H9 (cell line): Measurements from ENCODE around the gene MYO7B. TPM values are rescaled to one million over a fixed set of nuclear protein-coding genes. Genes with fewer than 3 reads are reported as not detected.

Experiments used
- DNase-seq: peaks from one replicate; pipeline ENCODE4 v3.0.0-alpha.2; 2017
- H2AFZ ChIP-seq: one replicate; pipeline ENCODE4 v1.6.1; 2013; ENCODE audit warnings: mild to moderate bottlenecking, low read length, control low read depth, moderate library complexity
- H2AK5ac ChIP-seq: 2 replicates; pipeline ENCODE4 v1.6.1; 2013; ENCODE audit warnings: low read length, control low read depth, mixed read lengths; ENCODE audit not compliant: insufficient read length
- H2BK120ac ChIP-seq: one replicate; pipeline ENCODE4 v1.6.1; 2013; ENCODE audit warnings: low read depth, mild to moderate bottlenecking, low read length, control low read depth, inconsistent platforms; ENCODE audit not compliant: poor library complexity, severe bottlenecking
- H2BK12ac ChIP-seq: 2 replicates; pipeline ENCODE4 v1.6.1; 2013; ENCODE audit warnings: low read length, control low read depth, mixed read lengths, low read depth; ENCODE audit not compliant: insufficient read length
- H2BK15ac ChIP-seq: 2 replicates; pipeline ENCODE4 v1.6.1; 2013; ENCODE audit warnings: low read depth, low read length, control low read depth
- H2BK20ac ChIP-seq: one replicate; pipeline ENCODE4 v1.6.1; 2013; ENCODE audit warnings: low read depth, mild to moderate bottlenecking, low read length, control low read depth, inconsistent platforms; ENCODE audit not compliant: poor library complexity, severe bottlenecking
- H2BK5ac ChIP-seq: 2 replicates; pipeline ENCODE4 v1.6.1; 2013; ENCODE audit warnings: low read length, control low read depth, mixed read lengths; ENCODE audit not compliant: insufficient read length
- H3K14ac ChIP-seq: 2 replicates; pipeline ENCODE4 v1.6.1; 2013; ENCODE audit warnings: low read length, control low read depth; ENCODE audit not compliant: insufficient read depth
- H3K18ac ChIP-seq: 2 replicates; pipeline ENCODE4 v1.6.1; 2013; ENCODE audit warnings: low read depth, mild to moderate bottlenecking, mixed read lengths, low read length, control low read depth; ENCODE audit not compliant: insufficient read length
- H3K23ac ChIP-seq: 2 replicates; pipeline ENCODE4 v1.6.1; 2013; ENCODE audit warnings: low read length, control low read depth, mixed read lengths, low read depth; ENCODE audit not compliant: insufficient read length
- H3K23me2 ChIP-seq: 2 replicates; pipeline ENCODE4 v1.6.1; 2013; ENCODE audit warnings: low read depth, mild to moderate bottlenecking, mixed read lengths, low read length, control low read depth; ENCODE audit not compliant: insufficient read length, poor library complexity, severe bottlenecking
- H3K27ac ChIP-seq: 2 replicates; pipeline ENCODE4 v1.5.1; 2013; ENCODE audit warnings: low read length, control low read depth, mixed read lengths, low read depth; ENCODE audit not compliant: insufficient read length
- H3K27me3 ChIP-seq: 2 replicates; pipeline ENCODE4 v1.6.1; 2013; ENCODE audit warnings: low read length, control low read depth, inconsistent platforms; ENCODE audit not compliant: insufficient read depth
- H3K4ac ChIP-seq: 2 replicates; pipeline ENCODE4 v1.6.1; 2013; ENCODE audit warnings: low read depth, mild to moderate bottlenecking, control low read depth, inconsistent platforms, low read length, moderate library complexity
- H3K4me1 ChIP-seq: 2 replicates; pipeline ENCODE4 v1.6.1; 2013; ENCODE audit warnings: low read length, control low read depth, inconsistent platforms; ENCODE audit not compliant: insufficient read depth
- H3K4me2 ChIP-seq: 2 replicates; pipeline ENCODE4 v1.6.1; 2013; ENCODE audit warnings: low read length, control low read depth, mixed read lengths; ENCODE audit not compliant: insufficient read length, insufficient read depth
- H3K56ac ChIP-seq: 2 replicates; pipeline ENCODE4 v1.6.1; 2013; ENCODE audit warnings: low read depth, mild to moderate bottlenecking, mixed read lengths, low read length, control low read depth; ENCODE audit not compliant: insufficient read length
- H3K79me1 ChIP-seq: 2 replicates; pipeline ENCODE4 v1.6.1; 2013; ENCODE audit warnings: low read depth, mild to moderate bottlenecking, moderate library complexity, low read length, control low read depth, inconsistent platforms; ENCODE audit not compliant: insufficient read depth, poor library complexity, severe bottlenecking
- H3K79me2 ChIP-seq: 2 replicates; pipeline ENCODE4 v1.6.1; 2013; ENCODE audit warnings: low read length, control low read depth, inconsistent platforms; ENCODE audit not compliant: insufficient read depth
- H3K9ac ChIP-seq: 2 replicates; pipeline ENCODE4 v1.6.1; 2013; ENCODE audit warnings: low read length, control low read depth, mixed read lengths; ENCODE audit not compliant: insufficient read length; ENCODE audit errors: extremely low read depth
- H3K9me3 ChIP-seq: one replicate; pipeline ENCODE4 v1.6.1; 2013; ENCODE audit warnings: low read depth, low read length, inconsistent platforms; ENCODE audit not compliant: control insufficient read depth
- H3T11ph ChIP-seq: one replicate; pipeline ENCODE4 v1.6.1; 2013; ENCODE audit warnings: mild to moderate bottlenecking, low read length, control low read depth, inconsistent platforms
- H4K20me1 ChIP-seq: one replicate; pipeline ENCODE4 v1.6.1; 2013; ENCODE audit not compliant: control insufficient read depth, insufficient read length, insufficient read depth
- H4K5ac ChIP-seq: 2 replicates; pipeline ENCODE4 v1.6.1; 2013; ENCODE audit warnings: low read depth, mild to moderate bottlenecking, mixed read lengths, low read length, control low read depth; ENCODE audit not compliant: insufficient read length
- H4K8ac ChIP-seq: replicated peaks from 2 replicates; pipeline ENCODE4 v1.6.1; 2013; ENCODE audit warnings: low read length, control low read depth, mixed read lengths, low read depth; ENCODE audit not compliant: insufficient read length
- H4K91ac ChIP-seq: 2 replicates; pipeline ENCODE4 v1.6.1; 2013; ENCODE audit warnings: low read depth, mild to moderate bottlenecking, moderate library complexity, mixed read lengths, low read length, control low read depth; ENCODE audit not compliant: insufficient read length
- H3K27ac Mint-ChIP-seq, 3 experiments: 2 replicates in 2 of 3; 3 replicates in 1 of 3; pipeline ENCODE4 v1.8.0; 2020 to 2021; ENCODE audit warnings: mixed read lengths in 3 of 3, mild to moderate bottlenecking in 1 of 3, moderate library complexity in 1 of 3
- H3K27me3 Mint-ChIP-seq: 2 replicates; pipeline ENCODE4 v1.8.0; 2021; ENCODE audit warnings: low read depth, mild to moderate bottlenecking, moderate library complexity, mixed read lengths
- H3K36me3 Mint-ChIP-seq, 3 experiments: 2 replicates in 2 of 3; 3 replicates in 1 of 3; pipeline ENCODE4 v1.8.0; 2020 to 2021; ENCODE audit warnings: low read depth in 3 of 3, mixed read lengths in 3 of 3; ENCODE audit not compliant: insufficient read depth in 1 of 3
- H3K4me1 Mint-ChIP-seq, 2 experiments: 2 replicates each; pipeline ENCODE4 v1.8.0; 2020; ENCODE audit warnings: mixed read lengths in 2 of 2
- H3K4me3 Mint-ChIP-seq, 2 experiments: 2 replicates in 1 of 2; 3 replicates in 1 of 2; pipeline ENCODE4 v1.8.0; 2020 to 2021; ENCODE audit warnings: mild to moderate bottlenecking in 2 of 2, mixed read lengths in 2 of 2, moderate library complexity in 1 of 2
- H3K9me3 Mint-ChIP-seq, 2 experiments: 2 replicates in 1 of 2; 3 replicates in 1 of 2; pipeline ENCODE4 v1.8.0; 2020; ENCODE audit warnings: mild to moderate bottlenecking in 2 of 2, mixed read lengths in 2 of 2, moderate library complexity in 1 of 2
- WGBS: extraction: QIAGEN DNeasy Blood & Tissue Kit; methylation state at CpG from one replicate; pipeline ENCODE4 v1.1.7; 2013; ENCODE audit warnings: missing lambda C conversion rate, low lambda C conversion rate, mixed read lengths; ENCODE audit not compliant: insufficient read length; ENCODE audit errors: extremely low coverage; 5-methylcytosine and 5-hydroxymethylcytosine counted together
- total RNA-seq: library from RNA; stranded (reverse); gene quantifications from 2 replicates; pipeline ENCODE4 v1.2.1, GENCODE V29; 2021
- TF ChIP-seq, protein P1 (sequence below): fragments of 200-600 bp; sonication (generic); conservative IDR thresholded peaks from 3 replicates; pipeline ENCODE4 v1.8.0; 2021; ENCODE audit warnings: antibody characterized with exemption, mild to moderate bottlenecking

Gene MYO7B
- total RNA-seq, 1 experiment from 2014 or later: not detected

DNA sequence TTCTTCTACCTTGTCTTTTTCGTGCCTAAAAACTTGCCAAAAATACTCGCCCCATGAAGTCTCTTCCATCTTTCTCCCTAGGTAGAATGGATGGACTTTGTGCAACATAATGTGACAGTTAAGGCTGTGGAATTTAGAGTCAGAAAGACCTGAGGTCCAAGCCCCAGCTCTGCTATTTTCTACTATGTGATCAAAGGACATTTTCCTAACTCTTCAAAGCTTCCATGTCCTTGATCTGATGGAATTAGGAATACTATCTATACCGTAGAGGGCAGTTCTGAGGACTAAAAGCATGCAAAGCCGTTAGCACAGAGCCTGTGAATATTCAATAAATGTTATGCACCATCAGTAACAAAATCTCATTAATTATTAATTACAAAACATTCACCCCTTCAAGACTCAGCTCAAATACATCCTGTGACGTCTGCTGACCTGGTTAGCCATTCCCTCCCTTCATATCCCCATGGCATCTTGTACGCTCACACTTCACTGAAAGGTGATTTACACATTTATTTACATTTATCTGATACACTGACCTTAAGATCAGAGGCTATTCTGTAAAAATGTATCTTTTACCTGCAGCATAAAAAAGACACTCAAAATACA lies 24.3 kb upstream of the MYO7B start:
- H3K36me3 Mint-ChIP-seq: peaks cover 1 to 24% (median 13%) of the 10 kb centered on the region in 3 experiments; a peak in 6 of 7 replicates
- no peak overlapping the region for H3K4me3 Mint-ChIP-seq
- H2BK20ac ChIP-seq: no peak overlapping the region
- H2BK5ac ChIP-seq: no peak overlapping the region
- H2AFZ ChIP-seq: no peak overlapping the region
- peak overlapping the region in 1 of 3 experiments; percentile 2; a peak in 1 of 7 replicates for H3K27ac Mint-ChIP-seq
- TF ChIP-seq, protein P1, sequence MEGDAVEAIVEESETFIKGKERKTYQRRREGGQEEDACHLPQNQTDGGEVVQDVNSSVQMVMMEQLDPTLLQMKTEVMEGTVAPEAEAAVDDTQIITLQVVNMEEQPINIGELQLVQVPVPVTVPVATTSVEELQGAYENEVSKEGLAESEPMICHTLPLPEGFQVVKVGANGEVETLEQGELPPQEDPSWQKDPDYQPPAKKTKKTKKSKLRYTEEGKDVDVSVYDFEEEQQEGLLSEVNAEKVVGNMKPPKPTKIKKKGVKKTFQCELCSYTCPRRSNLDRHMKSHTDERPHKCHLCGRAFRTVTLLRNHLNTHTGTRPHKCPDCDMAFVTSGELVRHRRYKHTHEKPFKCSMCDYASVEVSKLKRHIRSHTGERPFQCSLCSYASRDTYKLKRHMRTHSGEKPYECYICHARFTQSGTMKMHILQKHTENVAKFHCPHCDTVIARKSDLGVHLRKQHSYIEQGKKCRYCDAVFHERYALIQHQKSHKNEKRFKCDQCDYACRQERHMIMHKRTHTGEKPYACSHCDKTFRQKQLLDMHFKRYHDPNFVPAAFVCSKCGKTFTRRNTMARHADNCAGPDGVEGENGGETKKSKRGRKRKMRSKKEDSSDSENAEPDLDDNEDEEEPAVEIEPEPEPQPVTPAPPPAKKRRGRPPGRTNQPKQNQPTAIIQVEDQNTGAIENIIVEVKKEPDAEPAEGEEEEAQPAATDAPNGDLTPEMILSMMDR: no peak
- H3K27me3 Mint-ChIP-seq: no peaks in the 10 kb centered on the region
- H3K56ac ChIP-seq: no peak overlapping the region
- WGBS: no CpG with 5 or more reads among the region's 6 CpGs
- H3K4ac ChIP-seq: no peak overlapping the region
- H2BK120ac ChIP-seq: no peak overlapping the region
- no peaks in the 10 kb centered on the region for H3K9me3 Mint-ChIP-seq
- no peak overlapping the region for H4K5ac ChIP-seq
- peaks cover 46% of the 10 kb centered on the region for H3K79me2 ChIP-seq
- H4K8ac ChIP-seq: no peak overlapping the region
- H4K20me1 ChIP-seq: no peaks in the 10 kb centered on the region
- no peaks in the 10 kb centered on the region for H3K27me3 ChIP-seq
- H3K4me1 Mint-ChIP-seq: peaks cover 27 to 28% of the 10 kb centered on the region in 2 experiments
- H3K9ac ChIP-seq: no peak overlapping the region
- H3K4me2 ChIP-seq: no peak overlapping the region
- H4K91ac ChIP-seq: no peak overlapping the region
- no peaks in the 10 kb centered on the region for H3K9me3 ChIP-seq
- H3K4me1 ChIP-seq: no peaks in the 10 kb centered on the region
- H3K79me1 ChIP-seq: peaks cover 17% of the 10 kb centered on the region
- H2BK12ac ChIP-seq: no peak overlapping the region
- no peak overlapping the region for H3K18ac ChIP-seq
- H3K23ac ChIP-seq: no peak overlapping the region
- H2BK15ac ChIP-seq: no peak overlapping the region
- no peak overlapping the region for H3K14ac ChIP-seq
- H3K23me2 ChIP-seq: no peaks in the 10 kb centered on the region
- no peak for DNase-seq
- no peak overlapping the region for H3T11ph ChIP-seq
- H2AK5ac ChIP-seq: no peak overlapping the region
- no peak overlapping the region for H3K27ac ChIP-seq
